GM08714 (cell line): ENCODE measurements around the gene QRSL1.

ENCODE experiments used
- H3K4me3 ChIP-seq: fragments of 200-500 bp; sonication (Bioruptor generic); 2 replicates; pipeline ENCODE4 v1.5.1; 2014; ENCODE audit warnings: mild to moderate bottlenecking, low read length, inconsistent platforms
- ZNF274 ChIP-seq: IDR thresholded peaks from 2 replicates; pipeline ENCODE4 v1.6.1; 2012; ENCODE audit warnings: mild to moderate bottlenecking, low read depth, low read length

Gene QRSL1

DNA sequence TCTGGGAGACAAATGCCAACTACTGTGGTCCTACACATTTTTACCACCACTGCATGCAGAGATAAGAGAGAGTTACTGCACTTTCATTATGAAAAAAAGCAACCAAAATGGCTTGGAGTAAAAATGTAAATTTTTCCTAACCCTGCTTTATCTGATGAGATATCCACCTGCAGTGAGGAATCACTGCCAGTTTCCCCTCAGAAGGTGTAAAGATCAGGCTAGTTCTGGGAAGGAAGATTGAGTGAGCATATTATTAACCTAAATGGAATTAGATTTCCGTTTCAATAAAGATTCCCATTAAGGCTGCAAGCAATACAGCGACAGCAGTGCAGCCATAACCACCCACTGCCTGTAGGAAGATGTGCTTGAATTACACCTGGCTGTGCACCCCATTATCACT lies 84.9 kb downstream of the QRSL1 start:
- TF ChIP-seq ZNF274, result no peak
- no peak overlapping the region for H3K4me3 ChIP-seq

DNA sequence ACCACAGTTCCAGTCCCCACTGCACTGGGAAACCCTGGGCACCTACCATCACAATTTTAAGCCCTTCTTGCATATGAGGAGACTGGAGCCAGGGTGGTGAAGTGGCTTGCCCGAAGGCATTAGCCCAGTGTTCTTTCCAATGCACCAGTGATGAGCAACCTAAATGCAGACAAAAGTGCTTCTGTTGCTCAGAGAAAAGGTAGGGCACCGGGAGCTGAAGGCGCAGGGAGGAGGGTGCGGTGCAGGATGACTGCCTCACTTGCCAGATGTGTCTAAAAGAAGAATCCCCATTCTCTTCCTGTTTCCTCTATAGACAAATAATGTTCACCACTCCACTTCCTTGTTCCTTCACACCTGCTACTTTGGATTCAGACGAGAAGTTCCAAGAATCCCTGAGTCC lies 86.5 kb downstream of the QRSL1 start:
- no peak overlapping the region; the same call in 1 of the 2 replicates for H3K4me3 ChIP-seq
- no peak for TF ChIP-seq ZNF274

DNA sequence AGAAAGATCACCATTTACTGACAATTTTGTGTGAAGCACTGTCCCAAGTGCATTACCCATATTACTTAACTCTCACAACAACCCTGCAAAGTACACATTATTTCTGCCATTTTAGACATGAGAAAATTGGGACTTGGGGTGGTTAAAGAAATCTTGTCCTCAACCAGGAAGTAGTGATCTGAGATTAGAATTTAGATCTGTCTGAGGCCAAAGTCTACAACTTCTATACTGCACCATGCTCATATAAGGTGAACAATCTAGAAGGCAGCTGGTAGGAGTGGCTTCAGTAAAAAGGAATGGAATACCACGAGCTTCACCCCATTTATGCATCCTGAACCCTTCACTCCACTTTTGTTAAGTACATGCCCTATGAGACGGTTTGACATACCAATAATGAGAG lies 87.6 kb downstream of the QRSL1 start:
- no peak for TF ChIP-seq ZNF274
- H3K4me3 ChIP-seq, result no peak overlapping the region
